Measurements from ENCODE around the gene GSTM3. TPM values are rescaled to one million over a fixed set of nuclear protein-coding genes. Genes with fewer than 3 reads are reported as not detected.

Gene GSTM3
- total RNA-seq, 1 donor from 2014 or later, result 8.3 TPM

- Mint-ChIP-seq H3K36me3 (ENCODE audit: unreplicated experiment) (peaks cover 10% of the 10 kb centered on the region), H3K27me3 (ENCODE audit: unreplicated experiment) (peaks cover 5% of the 10 kb centered on the region), H3K4me3 (ENCODE audit: unreplicated experiment) (no peak overlapping the region), H3K9me3 (ENCODE audit: unreplicated experiment) (peaks cover 2% of the 10 kb centered on the region), H3K27ac (ENCODE audit: unreplicated experiment) (no peak overlapping the region), H3K4me1 (ENCODE audit: low read depth, unreplicated experiment) (no peaks in the 10 kb centered on the region)
- no peak for TF ChIP-seq CTCF (IDR thresholded peaks at IDR 0.05; ENCODE audit: partially characterized antibody, unreplicated experiment)
- no peak for DNase-seq
Measured at GRCh38 chr1:109781806-109782205, 41.0 kb upstream of the GSTM3 start.

GRCh38 chr1:109780982-109781381 lies 40.1 kb upstream of the GSTM3 start:
- DNase-seq, result no peak
- Mint-ChIP-seq H3K4me3 (ENCODE audit: unreplicated experiment) (no peak overlapping the region), H3K36me3 (ENCODE audit: unreplicated experiment) (peaks cover 10% of the 10 kb centered on the region), H3K27ac (ENCODE audit: unreplicated experiment) (no peak overlapping the region), H3K9me3 (ENCODE audit: unreplicated experiment) (peaks cover 2% of the 10 kb centered on the region), H3K27me3 (ENCODE audit: unreplicated experiment) (peaks cover 5% of the 10 kb centered on the region), H3K4me1 (ENCODE audit: low read depth, unreplicated experiment) (no peaks in the 10 kb centered on the region)
- TF ChIP-seq CTCF (IDR thresholded peaks at IDR 0.05; ENCODE audit: partially characterized antibody, unreplicated experiment), result no peak

GRCh38 chr1:109777980-109778625 lies 37.3 kb upstream of the GSTM3 start:
- H3K27me3 Mint-ChIP-seq (ENCODE audit: unreplicated experiment), result peaks cover 5% of the 10 kb centered on the region
- H3K27ac Mint-ChIP-seq (ENCODE audit: unreplicated experiment), result no peak overlapping the region
- TF ChIP-seq CTCF (IDR thresholded peaks at IDR 0.05; ENCODE audit: partially characterized antibody, unreplicated experiment), result no peak
- no peak overlapping the region for H3K4me3 Mint-ChIP-seq (ENCODE audit: unreplicated experiment)
- H3K9me3 Mint-ChIP-seq (ENCODE audit: unreplicated experiment), result no peaks in the 10 kb centered on the region
- no peak for DNase-seq
- no peaks in the 10 kb centered on the region for H3K4me1 Mint-ChIP-seq (ENCODE audit: low read depth, unreplicated experiment)
- H3K36me3 Mint-ChIP-seq (ENCODE audit: unreplicated experiment), result peaks cover 10% of the 10 kb centered on the region

GRCh38 chr1:109777436-109777835 lies 36.6 kb upstream of the GSTM3 start:
- no peaks in the 10 kb centered on the region for H3K4me1 Mint-ChIP-seq (ENCODE audit: low read depth, unreplicated experiment)
- H3K9me3 Mint-ChIP-seq (ENCODE audit: unreplicated experiment), result no peaks in the 10 kb centered on the region
- TF ChIP-seq CTCF (IDR thresholded peaks at IDR 0.05; ENCODE audit: partially characterized antibody, unreplicated experiment), result no peak
- H3K4me3 Mint-ChIP-seq (ENCODE audit: unreplicated experiment), result no peak overlapping the region
- H3K36me3 Mint-ChIP-seq (ENCODE audit: unreplicated experiment), result peaks cover 10% of the 10 kb centered on the region
- no peak for DNase-seq
- no peak overlapping the region for H3K27ac Mint-ChIP-seq (ENCODE audit: unreplicated experiment)
- peaks cover 5% of the 10 kb centered on the region for H3K27me3 Mint-ChIP-seq (ENCODE audit: unreplicated experiment)

- no peak overlapping the region for H3K27ac Mint-ChIP-seq (ENCODE audit: unreplicated experiment)
- TF ChIP-seq CTCF (IDR thresholded peaks at IDR 0.05; ENCODE audit: partially characterized antibody, unreplicated experiment), result peak; percentile 99
- no peaks in the 10 kb centered on the region for H3K4me1 Mint-ChIP-seq (ENCODE audit: low read depth, unreplicated experiment)
- no peak overlapping the region for H3K4me3 Mint-ChIP-seq (ENCODE audit: unreplicated experiment)
- H3K36me3 Mint-ChIP-seq (ENCODE audit: unreplicated experiment), result peaks cover 10% of the 10 kb centered on the region
- H3K27me3 Mint-ChIP-seq (ENCODE audit: unreplicated experiment), result peaks cover 5% of the 10 kb centered on the region
- H3K9me3 Mint-ChIP-seq (ENCODE audit: unreplicated experiment), result no peaks in the 10 kb centered on the region
- DNase-seq, result peak; percentile 85
Measured at GRCh38 chr1:109776911-109777310, 36.1 kb upstream of the GSTM3 start.
